Cortex of kidney (tissue), 1 donor: ENCODE data around the gene BLOC1S3.
"Not testable (repeated sequence)": the region's sequence is repeated elsewhere in the genome, so short reads cannot be mapped to it uniquely, and the experiment has no call there.

Experiments used
- DNase-seq: peaks from one replicate; lab custom pipeline; 2025; lab: John Stamatoyannopoulos, UW

BLOC1S3 gene

DNA sequence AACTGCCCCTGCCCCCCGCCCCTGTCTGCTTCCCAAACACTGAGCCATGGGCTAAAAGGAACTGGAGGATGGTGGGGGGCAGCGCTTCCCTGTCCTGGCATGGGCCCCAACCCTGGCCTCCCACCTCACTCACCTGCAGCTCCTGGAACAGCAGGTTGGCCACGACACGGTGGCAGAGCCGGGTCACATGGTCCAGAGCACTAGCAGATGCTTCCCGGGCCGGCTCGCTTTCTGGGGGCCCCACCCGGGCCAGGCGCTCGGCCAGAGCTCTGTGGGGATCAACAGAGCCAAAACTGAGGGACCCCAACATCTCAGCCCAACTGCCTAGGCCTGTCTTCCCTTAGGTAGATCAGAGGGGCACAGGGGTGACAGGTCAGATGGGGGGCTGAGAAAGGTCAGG is 46.1 kb downstream of the BLOC1S3 start:
- DNase-seq, result no peak

DNA sequence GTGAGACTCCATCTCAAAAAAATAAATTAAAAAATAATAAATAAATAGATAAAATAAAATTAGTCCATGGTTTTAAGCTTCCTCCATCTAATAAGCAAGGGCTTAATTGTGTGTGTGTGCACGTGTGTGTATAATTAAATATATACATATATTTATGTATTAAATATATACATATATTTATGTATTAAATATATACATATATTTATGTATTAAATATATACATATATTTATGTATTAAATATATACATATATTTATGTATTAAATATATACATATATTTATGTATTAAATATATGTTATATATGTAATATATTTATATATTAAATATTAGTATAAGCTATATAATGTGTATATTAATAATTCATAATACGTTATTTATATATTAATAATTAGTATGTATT is 50.5 kb downstream of the BLOC1S3 start:
- not testable (repeated sequence) for DNase-seq
